SU-DHL-6 (cell line): ENCODE measurements around the gene PTGER3.

Experiments
- H2AFZ ChIP-seq: fragments of 200-600 bp; sonication (generic); 2 replicates; pipeline ENCODE4 v1.6.1; 2014; ENCODE audit warnings: low read depth, mild to moderate bottlenecking, moderate library complexity, mixed read lengths, antibody characterized with exemption, low read length; ENCODE audit not compliant: severe bottlenecking
- H3F3A ChIP-seq: fragments of 200-600 bp; shearing (Covaris generic); 2 replicates; pipeline ENCODE4 v1.6.0; 2016; ENCODE audit warnings: antibody characterized with exemption, mild to moderate bottlenecking; ENCODE audit not compliant: insufficient read depth
- H3K27ac ChIP-seq: fragments of 200-600 bp; sonication (generic); 2 replicates; pipeline ENCODE4 v1.5.1; 2016; ENCODE audit warnings: low read depth, mild to moderate bottlenecking, low read length, moderate library complexity, mixed read lengths
- H3K27me3 ChIP-seq: fragments of 200-600 bp; sonication (generic), shearing (Covaris generic); 2 replicates; pipeline ENCODE4 v1.6.0; 2014; ENCODE audit warnings: mild to moderate bottlenecking, low read length
- H3K36me3 ChIP-seq: fragments of 200-600 bp; sonication (generic); 2 replicates; pipeline ENCODE4 v1.6.1; 2014; ENCODE audit warnings: mild to moderate bottlenecking, low read length, mixed read lengths
- H3K4me2 ChIP-seq: fragments of 300-600, 200-600 bp; shearing (Covaris generic), sonication (generic); 2 replicates; pipeline ENCODE4 v1.6.0; 2014; ENCODE audit warnings: low read length, low read depth, mild to moderate bottlenecking; ENCODE audit not compliant: poor library complexity, severe bottlenecking
- H3K4me3 ChIP-seq: fragments of 200-600 bp; sonication (generic); 2 replicates; pipeline ENCODE4 v1.5.1; 2014; ENCODE audit warnings: antibody characterized with exemption, low read length, mild to moderate bottlenecking, mixed read lengths; ENCODE audit not compliant: insufficient read depth, poor library complexity, severe bottlenecking
- H3K79me2 ChIP-seq: fragments of 200-600 bp; sonication (generic); 2 replicates; pipeline ENCODE4 v1.6.1; 2014; ENCODE audit warnings: mild to moderate bottlenecking, low read length, moderate library complexity; ENCODE audit not compliant: insufficient read depth
- H3K9ac ChIP-seq: fragments of 200-600 bp; sonication (generic); 2 replicates; pipeline ENCODE4 v1.7.0; 2014; ENCODE audit warnings: mild to moderate bottlenecking, low read length
- H3K9me2 ChIP-seq: fragments of 200-600 bp; sonication (generic); replicated peaks from 2 replicates; pipeline ENCODE4 v1.6.1; 2014; ENCODE audit warnings: low read length; ENCODE audit not compliant: insufficient read depth
- H3K9me3 ChIP-seq: fragments of 200-600 bp; sonication (generic); 2 replicates; pipeline ENCODE4 v1.6.1; 2014; ENCODE audit warnings: low read length, mixed read lengths; ENCODE audit not compliant: insufficient read depth
- H4K20me1 ChIP-seq: fragments of 200-600 bp; sonication (generic); 2 replicates; pipeline ENCODE4 v1.6.1; 2014; ENCODE audit warnings: low read depth, mild to moderate bottlenecking, antibody characterized with exemption, low read length, moderate library complexity, mixed read lengths
- CTCF ChIP-seq: fragments of 200-600 bp; sonication (generic); IDR thresholded peaks from one replicate; pipeline ENCODE4 v1.5.1; 2017; ENCODE audit warnings: antibody characterized with exemption, mild to moderate bottlenecking, low read length, moderate library complexity; ENCODE audit not compliant: insufficient read depth, poor library complexity, severe bottlenecking
- EZH2phosphoT487 ChIP-seq: fragments of 200-600 bp; sonication (generic), shearing (Covaris generic); conservative IDR thresholded peaks from 2 replicates; pipeline ENCODE4 v1.6.1; 2018; ENCODE audit warnings: mild to moderate bottlenecking, antibody characterized with exemption, low read length, moderate library complexity, mixed read lengths

Gene PTGER3

GRCh38 chr1:71045463-71046028 is 2.1 kb downstream of the PTGER3 start:
- Histone ChIP-seq H3K36me3 (no peaks in the 10 kb centered on the region), H3K27ac (no peak overlapping the region), H3K27me3 (no peaks in the 10 kb centered on the region), H3K9me2 (no peaks in the 10 kb centered on the region), H3K79me2 (no peaks in the 10 kb centered on the region), H3K9me3 (no peaks in the 10 kb centered on the region), H3K4me3 (no peak overlapping the region), H2AFZ (no peak overlapping the region), H4K20me1 (0 out of 2 replicates have a peak, but pooled peaks cover 3% of the 10 kb centered on the region), H3K9ac (no peak overlapping the region), H3F3A (no peaks in the 10 kb centered on the region), H3K4me2 (no peak overlapping the region)
- TF ChIP-seq CTCF (no peak), EZH2phosphoT487 (no peak)

GRCh38 chr1:71044833-71045232 is 2.8 kb downstream of the PTGER3 start:
- Histone ChIP-seq H3K9ac (no peak overlapping the region), H3K4me3 (no peak overlapping the region), H3K4me2 (no peak overlapping the region), H3K27ac (no peak overlapping the region), H3K9me2 (no peaks in the 10 kb centered on the region), H3K27me3 (no peaks in the 10 kb centered on the region), H3K79me2 (no peaks in the 10 kb centered on the region), H3K9me3 (no peaks in the 10 kb centered on the region), H4K20me1 (no peaks in the 10 kb centered on the region), H2AFZ (no peak overlapping the region), H3F3A (no peaks in the 10 kb centered on the region), H3K36me3 (no peaks in the 10 kb centered on the region)
- no peak for TF ChIP-seq EZH2phosphoT487
- no peak for TF ChIP-seq CTCF

GRCh38 chr1:71043065-71043464 is 4.6 kb downstream of the PTGER3 start:
- Histone ChIP-seq H3K27me3 (no peaks in the 10 kb centered on the region), H3K9ac (no peak overlapping the region), H3K79me2 (no peaks in the 10 kb centered on the region)

More at GRCh38 chr1:71043065-71043464, 4.6 kb downstream of the PTGER3 start:
- H2AFZ ChIP-seq: no peak overlapping the region
- no peaks in the 10 kb centered on the region for H4K20me1 ChIP-seq
- no peaks in the 10 kb centered on the region for H3K9me3 ChIP-seq
- H3K9me2 ChIP-seq: no peaks in the 10 kb centered on the region
- no peaks in the 10 kb centered on the region for H3K36me3 ChIP-seq
- H3K4me2 ChIP-seq: no peak overlapping the region
- no peaks in the 10 kb centered on the region for H3F3A ChIP-seq
- H3K27ac ChIP-seq: no peak overlapping the region
- no peak overlapping the region for H3K4me3 ChIP-seq
- no peak for TF ChIP-seq CTCF
